H1 (cell line): ENCODE measurements around the gene NMB. TPM values are rescaled to one million over a fixed set of nuclear protein-coding genes. Genes with fewer than 3 reads are reported as not detected.

Experiments used
- CTCF ChIA-PET: fragments of 300-600 bp; sonication (Branson Sonifier 250); formaldehyde crosslinking; loops from one replicate; lab custom pipeline; 2021; ENCODE audit not compliant: partially characterized antibody; lab: Charles Lee
- POLR2A ChIA-PET: fragments of 300-600 bp; sonication (Branson Sonifier 250); formaldehyde crosslinking; loops from one replicate; lab custom pipeline; 2021; ENCODE audit warnings: inconsistent platforms; ENCODE audit not compliant: partially characterized antibody; lab: Charles Lee
- DNase-seq, 2 experiments: peaks; one replicate each; pipeline versions ENCODE4 v3.0.0 to v3.0.0-alpha.2; 2010 to 2022; ENCODE audit warnings: low spot score in 2 of 2, low read depth in 1 of 2, mixed read lengths in 1 of 2
- FAIRE-seq: peaks from 2 replicates; lab custom pipeline; 2011; peaks lifted over from hg19 to GRCh38; lab: Jason Lieb, UNC
- H2AFZ ChIP-seq: 2 replicates; pipeline ENCODE4 v1.8.1; 2012; ENCODE audit warnings: low read length, inconsistent platforms
- H2AK5ac ChIP-seq: 2 replicates; pipeline ENCODE4 v1.6.1; 2013; ENCODE audit warnings: low read depth, low read length
- H2BK120ac ChIP-seq: replicated peaks from 2 replicates; pipeline ENCODE3; 2013; ENCODE audit warnings: low read depth, low read length, inconsistent platforms
- H2BK12ac ChIP-seq: 2 replicates; pipeline ENCODE4 v1.6.1; 2013; ENCODE audit warnings: low read depth, low read length
- H2BK15ac ChIP-seq: 2 replicates; pipeline ENCODE4 v1.6.1; 2013; ENCODE audit warnings: low read length
- H2BK20ac ChIP-seq: 2 replicates; pipeline ENCODE4 v1.6.1; 2013; ENCODE audit warnings: low read length
- H2BK5ac ChIP-seq: 2 replicates; pipeline ENCODE4 v1.6.1; 2013; ENCODE audit warnings: low read depth, low read length
- H3K14ac ChIP-seq: 2 replicates; pipeline ENCODE4 v1.6.1; 2013; ENCODE audit warnings: inconsistent platforms; ENCODE audit not compliant: insufficient read length
- H3K18ac ChIP-seq: 2 replicates; pipeline ENCODE4 v1.6.1; 2013; ENCODE audit warnings: low read length; ENCODE audit errors: extremely low read depth
- H3K23ac ChIP-seq: 2 replicates; pipeline ENCODE4 v1.6.1; 2013; ENCODE audit warnings: inconsistent platforms; ENCODE audit not compliant: insufficient read length
- H3K23me2 ChIP-seq: 2 replicates; pipeline ENCODE4 v1.6.1; 2013; ENCODE audit warnings: low read depth, low read length
- H3K27ac ChIP-seq: 2 replicates; pipeline ENCODE4 v1.6.1; 2011; ENCODE audit warnings: low read depth, low read length, inconsistent platforms
- H3K27me3 ChIP-seq, 4 experiments: replicated peaks in 1 of 4; 1 replicate in 1 of 4; 2 replicates in 3 of 4; pipeline versions ENCODE4 v1.6.1 to v1.8.1; 2011 to 2013; ENCODE audit warnings: low read length in 3 of 4, mild to moderate bottlenecking in 3 of 4, inconsistent platforms in 2 of 4, mixed read lengths in 2 of 4, moderate library complexity in 1 of 4; ENCODE audit not compliant: control insufficient read depth in 3 of 4, insufficient read depth in 3 of 4; ENCODE audit errors: extremely low read depth in 1 of 4
- H3K36me3 ChIP-seq, 4 experiments: 2 replicates each; pipeline versions ENCODE4 v1.6.1 to v1.8.1; 2011 to 2013; ENCODE audit warnings: mild to moderate bottlenecking in 4 of 4, low read length in 3 of 4, moderate library complexity in 2 of 4, control low read depth in 1 of 4, inconsistent platforms in 1 of 4; ENCODE audit not compliant: insufficient read depth in 4 of 4, control insufficient read depth in 2 of 4
- H3K4ac ChIP-seq: replicated peaks from 2 replicates; pipeline ENCODE3; 2013; ENCODE audit warnings: low read length, low read depth, mixed read lengths, inconsistent platforms; ENCODE audit not compliant: insufficient read length
- H3K4me1 ChIP-seq, 4 experiments: replicated peaks in 1 of 4; 1 replicate in 1 of 4; 2 replicates in 3 of 4; pipeline versions ENCODE4 v1.6.1 to v1.8.1; 2011 to 2013; ENCODE audit warnings: low read length in 3 of 4, inconsistent platforms in 2 of 4, mixed read lengths in 1 of 4; ENCODE audit not compliant: insufficient read depth in 4 of 4, control insufficient read depth in 3 of 4
- H3K4me2 ChIP-seq, 2 experiments: 2 replicates each; pipeline versions ENCODE4 v1.6.1 to v1.8.1; 2011 to 2013; ENCODE audit warnings: low read depth in 2 of 2, low read length in 2 of 2, control low read depth in 1 of 2, inconsistent platforms in 1 of 2, mild to moderate bottlenecking in 1 of 2; ENCODE audit not compliant: insufficient read depth in 1 of 2
- H3K4me3 ChIP-seq, 4 experiments: fragments of 200-600, 300-600 bp in 1 of 4; sonication (generic), shearing (Covaris generic), sonication (Bioruptor Twin) in 1 of 4; 2 replicates each; pipeline versions ENCODE4 v1.5.1 to v1.8.1; 2011 to 2016; ENCODE audit warnings: low read length in 4 of 4, low read depth in 3 of 4, control low read depth in 2 of 4, inconsistent platforms in 2 of 4, mild to moderate bottlenecking in 2 of 4, mixed read lengths in 1 of 4, moderate library complexity in 1 of 4; ENCODE audit not compliant: insufficient read depth in 2 of 4; ENCODE audit errors: extremely low read depth in 1 of 4
- H3K56ac ChIP-seq: replicated peaks from 2 replicates; pipeline ENCODE3; 2013; ENCODE audit warnings: low read depth, mild to moderate bottlenecking, mixed read lengths, low read length, inconsistent platforms; ENCODE audit not compliant: insufficient read length
- H3K79me1 ChIP-seq: 2 replicates; pipeline ENCODE4 v1.6.1; 2013; ENCODE audit warnings: low read depth, low read length, control low read depth
- H3K79me2 ChIP-seq, 2 experiments: 2 replicates each; pipeline versions ENCODE4 v1.6.1 to v1.8.1; 2012 to 2013; ENCODE audit warnings: low read length in 2 of 2, mild to moderate bottlenecking in 2 of 2, inconsistent platforms in 1 of 2; ENCODE audit not compliant: insufficient read depth in 2 of 2, control insufficient read depth in 1 of 2
- H3K9ac ChIP-seq, 4 experiments: replicated peaks in 1 of 4; 1 replicate in 1 of 4; 2 replicates in 3 of 4; pipeline versions ENCODE4 v1.6.1 to v1.8.1; 2011 to 2013; ENCODE audit warnings: low read depth in 3 of 4, low read length in 3 of 4, control low read depth in 2 of 4, mild to moderate bottlenecking in 2 of 4, moderate library complexity in 2 of 4, inconsistent platforms in 1 of 4; ENCODE audit errors: extremely low read depth in 1 of 4
- H3K9me3 ChIP-seq, 2 experiments: 2 replicates each; pipeline versions ENCODE4 v1.6.1 to v1.8.1; 2012 to 2013; ENCODE audit warnings: mild to moderate bottlenecking in 2 of 2, moderate library complexity in 2 of 2, control low read depth in 1 of 2, inconsistent platforms in 1 of 2, low read depth in 1 of 2, low read length in 1 of 2, mixed read lengths in 1 of 2; ENCODE audit not compliant: insufficient read depth in 2 of 2
- H4K20me1 ChIP-seq, 2 experiments: replicated peaks in 1 of 2; 2 replicates each; pipeline versions ENCODE3 to v1.8.1; 2011 to 2013; ENCODE audit warnings: inconsistent platforms in 2 of 2, low read length in 2 of 2, mild to moderate bottlenecking in 1 of 2; ENCODE audit not compliant: insufficient read depth in 2 of 2, control insufficient read depth in 1 of 2
- H4K5ac ChIP-seq: 2 replicates; pipeline ENCODE4 v1.6.1; 2013; ENCODE audit warnings: low read length, low read depth, mixed read lengths, inconsistent platforms; ENCODE audit not compliant: insufficient read length
- H4K8ac ChIP-seq: 2 replicates; pipeline ENCODE4 v1.8.0; 2013; ENCODE audit warnings: mild to moderate bottlenecking, moderate library complexity, low read length, inconsistent platforms; ENCODE audit not compliant: insufficient read depth; ENCODE audit errors: extremely low read depth
- H4K91ac ChIP-seq: replicated peaks from 2 replicates; pipeline ENCODE3; 2013; ENCODE audit warnings: low read length, mixed read lengths, inconsistent platforms; ENCODE audit not compliant: insufficient read length
- ASH2L ChIP-seq: fragments of 200-600, 300-600 bp; sonication (generic); IDR thresholded peaks from one replicate; pipeline ENCODE4 v1.7.1; 2017; ENCODE audit warnings: low read length
- BCL11A ChIP-seq, 2 experiments: IDR thresholded peaks; one replicate each; pipeline ENCODE4 v1.6.1; 2011; ENCODE audit warnings: low read depth in 2 of 2, low read length in 2 of 2, mild to moderate bottlenecking in 2 of 2
- CBX5 ChIP-seq: fragments of 300-800, 300-1000 bp; sonication (generic); IDR thresholded peaks from 2 replicates; pipeline ENCODE4 v1.7.1; 2016; ENCODE audit warnings: antibody characterized with exemption, low read length, low read depth
- CREB1 ChIP-seq: IDR thresholded peaks from 2 replicates; pipeline ENCODE4 v1.6.1; 2012; ENCODE audit warnings: inconsistent platforms
- GABPA ChIP-seq: IDR thresholded peaks from 2 replicates; pipeline ENCODE4 v1.6.1; 2011; ENCODE audit warnings: mild to moderate bottlenecking, low read length, moderate library complexity, borderline replicate concordance; ENCODE audit not compliant: insufficient read depth
- KDM1A ChIP-seq: fragments of 200-600, 300-600 bp; sonication (generic); IDR thresholded peaks from 2 replicates; pipeline ENCODE4 v1.7.1; 2016; ENCODE audit warnings: mild to moderate bottlenecking, low read length, borderline replicate concordance
- NANOG ChIP-seq: IDR thresholded peaks from 2 replicates; pipeline ENCODE4 v1.6.1; 2011; ENCODE audit warnings: low read length, low read depth, mild to moderate bottlenecking, inconsistent platforms; ENCODE audit not compliant: insufficient read depth, poor library complexity, severe bottlenecking
- POLR2AphosphoS5 ChIP-seq: IDR thresholded peaks from 2 replicates; pipeline ENCODE4 v1.6.1; 2011; ENCODE audit warnings: low read depth, low read length
- RBBP5 ChIP-seq: IDR thresholded peaks from 2 replicates; pipeline ENCODE4 v1.7.1; 2012; ENCODE audit warnings: low read depth, mild to moderate bottlenecking, inconsistent platforms, low read length, moderate library complexity, borderline replicate concordance
- RFX5 ChIP-seq: IDR thresholded peaks from 2 replicates; pipeline ENCODE4 v1.6.1; 2011; ENCODE audit warnings: low read depth, low read length, improper control_type of control experiment, borderline replicate concordance
- RXRA ChIP-seq: IDR thresholded peaks from 2 replicates; pipeline ENCODE4 v1.6.1; 2011; ENCODE audit warnings: low read depth, mild to moderate bottlenecking, low read length, moderate library complexity; ENCODE audit not compliant: insufficient read depth
- SAP30 ChIP-seq: fragments of 300-600 bp; sonication (generic); IDR thresholded peaks from 2 replicates; pipeline ENCODE4 v1.7.1; 2012; ENCODE audit warnings: low read length, moderate library complexity, mild to moderate bottlenecking, inconsistent platforms; ENCODE audit not compliant: insufficient read depth, insufficient replicate concordance
- SRF ChIP-seq: IDR thresholded peaks from 2 replicates; pipeline ENCODE4 v1.6.1; 2011; ENCODE audit warnings: mild to moderate bottlenecking, low read depth, low read length, moderate library complexity
- TCF12 ChIP-seq: IDR thresholded peaks from 2 replicates; pipeline ENCODE4 v1.6.1; 2011; ENCODE audit warnings: low read depth, mild to moderate bottlenecking, low read length
- WGBS, 2 experiments: shearing (Covaris generic) in 1 of 2; methylation state at CpG; one replicate each; pipeline versions ENCODE4 v1.1.6 to v1.1.7; 2013 to 2015; ENCODE audit warnings: low lambda C conversion rate in 2 of 2, mixed read lengths in 2 of 2, inconsistent platforms in 1 of 2, low coverage in 1 of 2, missing lambda C conversion rate in 1 of 2; ENCODE audit not compliant: insufficient replicate concordance in 2 of 2, insufficient coverage in 1 of 2, insufficient read length in 1 of 2; ENCODE audit errors: extremely low coverage in 1 of 2, missing lambda C conversion rate in 1 of 2; 5-methylcytosine and 5-hydroxymethylcytosine counted together
- polyA plus RNA-seq, 7 experiments: library from polyadenylated mRNA; depleted of rRNA in 3 of 7; stranded (reverse) in 5 of 7; unstranded in 2 of 7; fragments of >200 nt in 5 of 7; fragments of 200-250 nt in 2 of 7; gene quantifications; 1 replicate in 5 of 7; 2 replicates in 1 of 7; 4 replicates in 1 of 7; pipeline versions ENCODE4 v1.2.1 to v1.2.3, GENCODE V29; 2011 to 2013; ENCODE audit warnings: missing spikeins in 2 of 7, mixed read lengths in 2 of 7
- total RNA-seq: library from RNA; stranded (reverse); fragmentation: NEBNext Ultra II Directional; extraction: Animal tissue kit (Norgen Biotek cat#: 25700); gene quantifications from 2 replicates; pipeline ENCODE4 v1.2.1, GENCODE V29; 2021

The NMB gene
- total and polyA plus RNA-seq, 2 of the 8 experiments (the other 6 are each of a cell fraction or from before 2014, with no cell fraction given): 9.3 to 13.6 TPM

DNA sequence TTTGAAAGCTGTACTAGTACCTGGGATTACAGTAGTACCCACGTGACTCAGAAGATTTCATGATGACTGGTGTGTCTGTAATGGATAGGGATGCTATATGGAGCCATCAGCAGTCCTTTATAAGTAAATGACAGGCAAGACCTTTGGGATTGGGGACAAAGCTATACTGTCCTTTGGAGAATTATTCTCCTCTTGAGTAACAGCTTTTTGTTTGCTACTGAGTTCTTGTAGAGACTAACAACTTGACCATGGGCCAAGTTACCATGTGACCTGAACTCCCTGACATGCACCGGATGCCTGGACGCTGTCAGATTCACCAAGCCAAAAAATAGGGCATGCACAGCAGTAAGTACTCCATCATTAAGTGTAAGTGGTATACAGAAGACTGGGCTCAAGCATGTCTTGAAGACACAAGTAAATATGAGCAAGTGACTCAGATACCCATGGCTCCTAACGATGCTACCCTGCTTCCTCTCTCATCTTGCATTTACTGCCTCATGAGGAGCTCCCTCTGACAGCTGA lies 45.0 kb upstream of the NMB start:
- no peak overlapping the region for H2BK12ac ChIP-seq
- H3K79me1 ChIP-seq: peaks cover 9% of the 10 kb centered on the region
- peaks cover 0 to 6% (median 0%) of the 10 kb centered on the region in 4 experiments; a peak in 1 of 8 replicates for H3K36me3 ChIP-seq
- no peak overlapping the region for H3K18ac ChIP-seq
- H4K91ac ChIP-seq: no peak overlapping the region
- no peak overlapping the region for H3K14ac ChIP-seq
- H3K4me1 ChIP-seq: no peaks in the 10 kb centered on the region
- H3K9ac ChIP-seq: no peak overlapping the region
- ChIA-PET CTCF (interaction anchor here (0.8 to 1.9 kb wide), 2 partner anchors 11 to 130 kb away, joined by 3 to 6 read pairs; no protein-coding TSS in a partner anchor), POLR2A (interaction anchor here (0.6 to 1.8 kb wide), 8 partner anchors 10 to 132 kb away, joined by 3 to 9 read pairs (median 4); partner anchors contain the start of genes SEC11A and WDR73)
- no peak overlapping the region for H3K4me3 ChIP-seq
- H2AK5ac ChIP-seq: no peak overlapping the region
- WGBS, 2 experiments: 91% methylated on average over 4 of the region's 4 CpGs; no CpG with 5 or more reads in 1 of the 2 experiments
- H4K8ac ChIP-seq: no peak overlapping the region
- peaks cover 10 to 16% of the 10 kb centered on the region in 2 experiments for H4K20me1 ChIP-seq
- no peaks in the 10 kb centered on the region for H3K9me3 ChIP-seq
- H2BK120ac ChIP-seq: no peak overlapping the region
- H3K23me2 ChIP-seq: no peaks in the 10 kb centered on the region
- peaks cover 4 to 94% of the 10 kb centered on the region in 2 experiments; a peak in 2 of 4 replicates for H3K79me2 ChIP-seq
- H3K56ac ChIP-seq: no peak overlapping the region
- H4K5ac ChIP-seq: no peak overlapping the region
- no peak overlapping the region for H3K23ac ChIP-seq
- H2BK5ac ChIP-seq: no peak overlapping the region
- H3K4ac ChIP-seq: no peak overlapping the region
- H2AFZ ChIP-seq: no peak overlapping the region
- no peaks in the 10 kb centered on the region for H3K27me3 ChIP-seq
- no peak overlapping the region for H3K27ac ChIP-seq
- H2BK20ac ChIP-seq: no peak overlapping the region
- no peak for FAIRE-seq
- no peak for DNase-seq
- no peak overlapping the region for H3K4me2 ChIP-seq
- H2BK15ac ChIP-seq: no peak overlapping the region
- TF ChIP-seq CBX5 (no peak), SRF (no peak), CREB1 (no peak), NANOG (no peak), RBBP5 (no peak), RXRA (no peak), BCL11A (IDR thresholded peaks at IDR 0.05; ENCODE audit: low read depth in 2 of 2, low read length in 2 of 2) (no peak), KDM1A (no peak), SAP30 (no peak), ASH2L (no peak), POLR2AphosphoS5 (no peak), RFX5 (no peak), TCF12 (no peak), GABPA (no peak)
